ENCODE data around the gene APOM. TPM values are rescaled to one million over a fixed set of nuclear protein-coding genes. Genes with fewer than 3 reads are reported as not detected.

APOM gene
- total RNA-seq, 2 experiments from 2014 or later = 3.9 to 4.5 TPM

- Mint-ChIP-seq H3K4me1 (peaks cover 8% of the 10 kb centered on the region), H3K27me3 (no peaks in the 10 kb centered on the region), H3K27ac (no peak overlapping the region), H3K36me3 (ENCODE audit: low read depth) (peaks cover 54% of the 10 kb centered on the region), H3K9me3 (no peaks in the 10 kb centered on the region), H3K4me3 (no peak overlapping the region)
- DNase-seq = no peak
- POLR2A ChIA-PET = no interaction called here
- CTCF ChIA-PET = interaction anchor here (1.3 to 1.6 kb wide), 2 partner anchors 18 to 32 kb away, joined by 3 read pairs; partner anchors contain the start of gene C6orf47
Measured at GRCh38 chr6:31692886-31693285, 37.2 kb downstream of the APOM start.

GRCh38 chr6:31693535-31693934 lies 37.8 kb downstream of the APOM start:
- Mint-ChIP-seq H3K9me3 (no peaks in the 10 kb centered on the region), H3K4me1 (peaks cover 10% of the 10 kb centered on the region), H3K4me3 (no peak overlapping the region), H3K36me3 (ENCODE audit: low read depth) (peaks cover 50% of the 10 kb centered on the region), H3K27me3 (no peaks in the 10 kb centered on the region), H3K27ac (no peak overlapping the region)
- DNase-seq = no peak
- POLR2A ChIA-PET = no interaction called here
- CTCF ChIA-PET = interaction anchor here (0.9 to 1.6 kb wide), 3 partner anchors 18 to 182 kb away, joined by 3 to 4 read pairs (median 3); no protein-coding TSS in a partner anchor

- Mint-ChIP-seq H3K9me3 (no peaks in the 10 kb centered on the region), H3K4me3 (no peak overlapping the region), H3K4me1 (peaks cover 29% of the 10 kb centered on the region), H3K27me3 (no peaks in the 10 kb centered on the region), H3K36me3 (ENCODE audit: low read depth) (peaks cover 43% of the 10 kb centered on the region), H3K27ac (peak overlapping the region; percentile 51)
- no peak for DNase-seq
- CTCF ChIA-PET = interaction anchor here (1.1 to 1.4 kb wide), 2 partner anchors 28 to 132 kb away, joined by 4 to 5 read pairs; no protein-coding TSS in a partner anchor
- POLR2A ChIA-PET = no interaction called here
Measured at GRCh38 chr6:31697555-31697954, 41.9 kb downstream of the APOM start.

GRCh38 chr6:31700740-31701401 lies 45.2 kb downstream of the APOM start:
- CTCF ChIA-PET = no interaction called here

GRCh38 chr6:31701666-31702404 lies 46.1 kb downstream of the APOM start:
- no peaks in the 10 kb centered on the region for H3K9me3 Mint-ChIP-seq
- peak overlapping the region; percentile 96 for H3K4me3 Mint-ChIP-seq
- H3K4me1 Mint-ChIP-seq = peaks cover 35% of the 10 kb centered on the region
- CTCF ChIA-PET = interaction anchor here (1.4 to 2.2 kb wide), 2 partner anchors 18 to 68 kb away, joined by 3 to 8 read pairs; no protein-coding TSS in a partner anchor
- H3K27me3 Mint-ChIP-seq = no peaks in the 10 kb centered on the region
- peak overlapping the region; percentile 96 for H3K27ac Mint-ChIP-seq
- H3K36me3 Mint-ChIP-seq (ENCODE audit: low read depth) = peaks cover 27% of the 10 kb centered on the region
- no peak for DNase-seq
- POLR2A ChIA-PET = interaction anchor here (0.6 kb wide), 1 partner anchor 389 kb away, joined by 3 read pairs; no protein-coding TSS in a partner anchor

More at GRCh38 chr6:31700740-31701401, 45.2 kb downstream of the APOM start:
- Mint-ChIP-seq H3K27ac (peak overlapping the region; percentile 66), H3K4me1 (peaks cover 35% of the 10 kb centered on the region), H3K27me3 (no peaks in the 10 kb centered on the region), H3K36me3 (ENCODE audit: low read depth) (peaks cover 31% of the 10 kb centered on the region), H3K4me3 (peak overlapping the region; percentile 96), H3K9me3 (no peaks in the 10 kb centered on the region)
- no peak for DNase-seq
- POLR2A ChIA-PET = no interaction called here

GRCh38 chr6:31702405-31702818 lies 46.7 kb downstream of the APOM start:
- ChIA-PET CTCF (interaction anchor here (0.6 to 2.2 kb wide), 6 partner anchors 9 to 151 kb away, joined by 3 to 8 read pairs (median 3); no protein-coding TSS in a partner anchor), POLR2A (interaction anchor here (0.6 kb wide), 1 partner anchor 388 kb away, joined by 3 read pairs; no protein-coding TSS in a partner anchor)
- peaks cover 32% of the 10 kb centered on the region for H3K4me1 Mint-ChIP-seq
- no peaks in the 10 kb centered on the region for H3K27me3 Mint-ChIP-seq
- no peak for DNase-seq
- peaks cover 24% of the 10 kb centered on the region for H3K36me3 Mint-ChIP-seq (ENCODE audit: low read depth)
- H3K27ac Mint-ChIP-seq = peak overlapping the region; percentile 96
- peak overlapping the region; percentile 96 for H3K4me3 Mint-ChIP-seq
- H3K9me3 Mint-ChIP-seq = no peaks in the 10 kb centered on the region

- peaks cover 19% of the 10 kb centered on the region for H3K36me3 Mint-ChIP-seq (ENCODE audit: low read depth)
- peak; percentile 98 for DNase-seq
- H3K9me3 Mint-ChIP-seq = no peaks in the 10 kb centered on the region
- H3K4me1 Mint-ChIP-seq = peaks cover 26% of the 10 kb centered on the region
- peak within 1 kb of the TSS; percentile 96 for H3K27ac Mint-ChIP-seq
- POLR2A ChIA-PET = interaction anchor here (0.6 to 0.9 kb wide), 2 partner anchors 34 to 388 kb away, joined by 3 to 7 read pairs; no protein-coding TSS in a partner anchor
- CTCF ChIA-PET = interaction anchor here (0.6 to 2.2 kb wide), 9 partner anchors 9 to 273 kb away, joined by 3 to 8 read pairs (median 3); no protein-coding TSS in a partner anchor
- H3K27me3 Mint-ChIP-seq = no peaks in the 10 kb centered on the region
- H3K4me3 Mint-ChIP-seq = peak within 1 kb of the TSS; percentile 96
Measured at GRCh38 chr6:31702819-31703716, 47.4 kb downstream of the APOM start, which contains the start of gene ABHD16A. Gene ABHD16A (minus strand): TSS chr6:31703324. CDS start chr6:31703281, 43 bp downstream.

GRCh38 chr6:31705931-31706330 lies 50.2 kb downstream of the APOM start:
- ChIA-PET POLR2A (no interaction called here), CTCF (interaction anchor here (0.6 kb wide), 2 partner anchors 81 to 195 kb away, joined by 3 read pairs; no protein-coding TSS in a partner anchor)
- Mint-ChIP-seq H3K9me3 (no peaks in the 10 kb centered on the region), H3K27ac (no peak overlapping the region), H3K4me1 (peaks cover 28% of the 10 kb centered on the region), H3K27me3 (no peaks in the 10 kb centered on the region), H3K36me3 (ENCODE audit: low read depth) (peaks cover 12% of the 10 kb centered on the region), H3K4me3 (no peak overlapping the region)
- no peak for DNase-seq

- Mint-ChIP-seq H3K4me3 (no peak within 1 kb of the TSS), H3K27ac (no peak within 1 kb of the TSS), H3K9me3 (no peaks in the 10 kb centered on the region), H3K4me1 (peaks cover 28% of the 10 kb centered on the region), H3K27me3 (no peaks in the 10 kb centered on the region), H3K36me3 (ENCODE audit: low read depth) (peaks cover 7% of the 10 kb centered on the region)
- no peak for DNase-seq
- POLR2A ChIA-PET = no interaction called here
- CTCF ChIA-PET = interaction anchor here (0.6 kb wide), 1 partner anchor 194 kb away, joined by 3 read pairs; no protein-coding TSS in a partner anchor
Measured at GRCh38 chr6:31706599-31706998, 50.9 kb downstream of the APOM start, which contains the start of gene LY6G6F. Gene LY6G6F (plus strand): TSS chr6:31706866. CDS start chr6:31706907, 41 bp downstream.

- no peak for DNase-seq
- no peaks in the 10 kb centered on the region for H3K9me3 Mint-ChIP-seq
- H3K4me1 Mint-ChIP-seq = peaks cover 31% of the 10 kb centered on the region
- peaks cover 1% of the 10 kb centered on the region for H3K27me3 Mint-ChIP-seq
- no peak overlapping the region for H3K4me3 Mint-ChIP-seq
- CTCF ChIA-PET = no interaction called here
- peaks cover 1% of the 10 kb centered on the region for H3K36me3 Mint-ChIP-seq (ENCODE audit: low read depth)
- H3K27ac Mint-ChIP-seq = no peak overlapping the region
- POLR2A ChIA-PET = no interaction called here
Measured at GRCh38 chr6:31707701-31708100, 52.0 kb downstream of the APOM start.
